ENCODE measurements around the gene ATRNL1.

The ATRNL1 gene

DNA sequence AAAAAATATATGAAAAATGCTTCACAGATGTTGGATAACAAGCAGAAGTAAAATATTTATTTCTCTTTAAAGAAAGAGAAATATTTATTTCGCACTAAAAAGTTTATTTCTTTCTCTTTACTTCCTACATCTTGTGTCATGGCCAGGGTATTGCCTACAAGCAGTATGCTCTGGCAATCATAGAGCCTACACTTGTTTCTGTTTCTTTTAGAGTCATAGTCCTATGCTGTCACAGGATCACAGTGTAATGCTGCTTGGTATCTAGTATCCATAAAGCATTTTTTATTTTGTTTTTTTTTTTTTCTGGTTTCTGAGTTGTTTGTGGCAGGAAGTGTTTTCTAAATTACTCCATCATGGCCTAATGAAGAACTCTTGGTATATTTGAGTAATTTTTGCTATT, 116.0 kb downstream of the ATRNL1 start:
- H3K36me3 ChIP-seq (ENCODE audit: insufficient read depth, low read length), result no peaks in the 10 kb centered on the region
- TF ChIP-seq, protein P1, sequence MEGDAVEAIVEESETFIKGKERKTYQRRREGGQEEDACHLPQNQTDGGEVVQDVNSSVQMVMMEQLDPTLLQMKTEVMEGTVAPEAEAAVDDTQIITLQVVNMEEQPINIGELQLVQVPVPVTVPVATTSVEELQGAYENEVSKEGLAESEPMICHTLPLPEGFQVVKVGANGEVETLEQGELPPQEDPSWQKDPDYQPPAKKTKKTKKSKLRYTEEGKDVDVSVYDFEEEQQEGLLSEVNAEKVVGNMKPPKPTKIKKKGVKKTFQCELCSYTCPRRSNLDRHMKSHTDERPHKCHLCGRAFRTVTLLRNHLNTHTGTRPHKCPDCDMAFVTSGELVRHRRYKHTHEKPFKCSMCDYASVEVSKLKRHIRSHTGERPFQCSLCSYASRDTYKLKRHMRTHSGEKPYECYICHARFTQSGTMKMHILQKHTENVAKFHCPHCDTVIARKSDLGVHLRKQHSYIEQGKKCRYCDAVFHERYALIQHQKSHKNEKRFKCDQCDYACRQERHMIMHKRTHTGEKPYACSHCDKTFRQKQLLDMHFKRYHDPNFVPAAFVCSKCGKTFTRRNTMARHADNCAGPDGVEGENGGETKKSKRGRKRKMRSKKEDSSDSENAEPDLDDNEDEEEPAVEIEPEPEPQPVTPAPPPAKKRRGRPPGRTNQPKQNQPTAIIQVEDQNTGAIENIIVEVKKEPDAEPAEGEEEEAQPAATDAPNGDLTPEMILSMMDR (IDR thresholded peaks at IDR 0.05; ENCODE audit: borderline replicate concordance, extremely low read depth, low read length, poor library complexity, severe bottlenecking), result no peak
- TF ChIP-seq EZH2 (IDR thresholded peaks at IDR 0.05; ENCODE audit: borderline replicate concordance, low read depth, low read length, severe bottlenecking), result no peak
- H3K79me2 ChIP-seq (ENCODE audit: insufficient read depth, low read length), result no peaks in the 10 kb centered on the region
- DNase-seq (no peak), ATAC-seq (ENCODE audit: insufficient read depth, low read depth) (no peak)
- no peaks in the 10 kb centered on the region for H3K9me3 ChIP-seq (ENCODE audit: insufficient read depth, low read length, severe bottlenecking)
- peaks cover 7% of the 10 kb centered on the region; the same call in 1 of the 2 replicates for H3K4me1 ChIP-seq (ENCODE audit: insufficient read depth, low read length)
- no peak overlapping the region for H3K4me3 ChIP-seq (ENCODE audit: low read depth in 1 of 2, low read length in 2 of 2)
- H3K9ac ChIP-seq (ENCODE audit: low read depth, low read length), result no peak overlapping the region
- no peaks in the 10 kb centered on the region for H4K20me1 ChIP-seq (ENCODE audit: insufficient read depth, low read length)
- no peak overlapping the region for H2AFZ ChIP-seq (ENCODE audit: low read depth, low read length)
- no peak overlapping the region for H3K4me2 ChIP-seq (ENCODE audit: insufficient read depth, low read length)
- H3K27me3 ChIP-seq (ENCODE audit: insufficient read depth, low read length, poor library complexity), result no peaks in the 10 kb centered on the region
- no peak overlapping the region for H3K27ac ChIP-seq (ENCODE audit: low read length)

DNA sequence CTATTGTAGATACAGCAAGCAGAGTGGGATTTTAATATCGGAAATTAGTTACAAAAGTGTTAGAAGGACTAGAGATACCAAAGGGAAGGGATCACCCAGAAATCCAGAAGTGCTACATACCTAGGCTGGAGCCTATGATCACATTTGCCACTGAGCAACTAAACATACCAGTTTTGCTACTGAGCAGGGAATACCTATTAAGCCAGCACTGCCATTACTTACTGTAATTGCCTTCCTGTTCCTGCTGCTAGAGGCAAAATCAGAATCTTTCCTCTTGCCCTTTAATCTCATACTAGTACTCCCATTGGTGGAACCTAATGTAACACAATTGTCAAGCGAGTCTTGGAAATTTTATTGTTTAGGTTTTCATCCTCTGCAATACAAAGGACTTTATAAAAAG, 121.7 kb downstream of the ATRNL1 start:
- no peak overlapping the region for H3K27ac ChIP-seq (ENCODE audit: low read length)
- no peak overlapping the region for H2AFZ ChIP-seq (ENCODE audit: low read depth, low read length)
- no peaks in the 10 kb centered on the region for H3K79me2 ChIP-seq (ENCODE audit: insufficient read depth, low read length)
- no peaks in the 10 kb centered on the region for H3K36me3 ChIP-seq (ENCODE audit: insufficient read depth, low read length)
- no peak overlapping the region for H3K4me2 ChIP-seq (ENCODE audit: insufficient read depth, low read length)
- H4K20me1 ChIP-seq (ENCODE audit: insufficient read depth, low read length), result no peaks in the 10 kb centered on the region
- TF ChIP-seq, protein P1 (IDR thresholded peaks at IDR 0.05; ENCODE audit: borderline replicate concordance, extremely low read depth, low read length, poor library complexity, severe bottlenecking), result no peak
- TF ChIP-seq EZH2 (IDR thresholded peaks at IDR 0.05; ENCODE audit: borderline replicate concordance, low read depth, low read length, severe bottlenecking), result no peak
- H3K9me3 ChIP-seq (ENCODE audit: insufficient read depth, low read length, severe bottlenecking), result no peaks in the 10 kb centered on the region
- no peak overlapping the region for H3K4me3 ChIP-seq (ENCODE audit: low read depth in 1 of 2, low read length in 2 of 2)
- ATAC-seq (ENCODE audit: insufficient read depth, low read depth), result no peak
- H3K9ac ChIP-seq (ENCODE audit: low read depth, low read length), result no peak overlapping the region
- no peaks in the 10 kb centered on the region for H3K27me3 ChIP-seq (ENCODE audit: insufficient read depth, low read length, poor library complexity)
- H3K4me1 ChIP-seq (ENCODE audit: insufficient read depth, low read length), result no peaks in the 10 kb centered on the region
- DNase-seq, result no peak

DNA sequence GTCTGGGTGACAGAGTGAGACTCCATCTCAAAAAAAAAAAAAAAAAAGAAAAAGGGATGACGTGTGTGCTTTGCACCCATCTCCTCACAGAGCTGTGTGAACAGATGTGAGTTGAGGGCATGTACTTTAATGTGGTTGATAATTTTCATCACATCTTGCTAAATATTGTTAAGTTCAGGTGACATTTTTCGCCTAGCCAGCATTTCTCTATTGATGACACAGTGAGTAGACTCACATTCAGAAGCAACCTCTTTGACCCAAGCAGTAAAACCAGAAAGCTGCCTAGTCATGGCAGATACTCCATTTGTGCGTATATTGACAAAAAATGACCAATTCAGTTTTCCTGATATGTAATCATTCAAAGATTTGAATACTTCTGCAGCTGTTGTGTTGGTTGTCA, 126.0 kb downstream of the ATRNL1 start:
- Histone ChIP-seq H3K79me2 (ENCODE audit: insufficient read depth, low read length) (no peaks in the 10 kb centered on the region), H3K27me3 (ENCODE audit: insufficient read depth, low read length, poor library complexity) (no peaks in the 10 kb centered on the region), H3K9me3 (ENCODE audit: insufficient read depth, low read length, severe bottlenecking) (no peaks in the 10 kb centered on the region), H3K9ac (ENCODE audit: low read depth, low read length) (no peak overlapping the region), H3K4me2 (ENCODE audit: insufficient read depth, low read length) (no peak overlapping the region), H3K27ac (ENCODE audit: low read length) (no peak overlapping the region), H4K20me1 (ENCODE audit: insufficient read depth, low read length) (no peaks in the 10 kb centered on the region), H3K4me1 (ENCODE audit: insufficient read depth, low read length) (no peaks in the 10 kb centered on the region), H3K4me3 (ENCODE audit: low read depth in 1 of 2, low read length in 2 of 2) (no peak overlapping the region), H3K36me3 (ENCODE audit: insufficient read depth, low read length) (no peaks in the 10 kb centered on the region), H2AFZ (ENCODE audit: low read depth, low read length) (no peak overlapping the region)
- DNase-seq, result no peak
- no peak for ATAC-seq (ENCODE audit: insufficient read depth, low read depth)
- no peak for TF ChIP-seq EZH2 (IDR thresholded peaks at IDR 0.05; ENCODE audit: borderline replicate concordance, low read depth, low read length, severe bottlenecking)
- TF ChIP-seq, protein P1 (IDR thresholded peaks at IDR 0.05; ENCODE audit: borderline replicate concordance, extremely low read depth, low read length, poor library complexity, severe bottlenecking), result no peak

DNA sequence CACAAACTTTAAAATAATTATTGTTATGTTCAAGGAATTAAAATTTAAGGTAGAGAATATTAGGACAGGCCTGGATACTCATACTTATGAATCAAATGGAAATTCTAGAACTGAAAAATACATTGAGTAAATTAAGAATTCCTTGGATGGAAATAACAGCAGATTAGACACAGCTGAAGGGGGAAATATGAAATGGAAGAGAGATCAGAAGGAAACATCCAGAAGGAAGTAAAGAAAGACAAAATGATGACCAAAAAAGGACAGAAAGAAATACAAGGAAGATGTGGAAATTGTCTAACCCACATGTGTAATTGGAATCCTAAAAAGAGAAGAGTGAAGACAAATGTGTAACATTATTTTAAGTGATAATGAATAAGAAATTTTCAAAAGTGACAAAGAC, 128.9 kb downstream of the ATRNL1 start:
- no peak overlapping the region for H3K9ac ChIP-seq (ENCODE audit: low read depth, low read length)
- no peaks in the 10 kb centered on the region for H3K4me1 ChIP-seq (ENCODE audit: insufficient read depth, low read length)
- H3K4me3 ChIP-seq (ENCODE audit: low read depth in 1 of 2, low read length in 2 of 2), result no peak overlapping the region
- no peak for DNase-seq
- no peak overlapping the region for H2AFZ ChIP-seq (ENCODE audit: low read depth, low read length)
- H3K79me2 ChIP-seq (ENCODE audit: insufficient read depth, low read length), result no peaks in the 10 kb centered on the region
- H3K36me3 ChIP-seq (ENCODE audit: insufficient read depth, low read length), result no peaks in the 10 kb centered on the region
- no peak for ATAC-seq (ENCODE audit: insufficient read depth, low read depth)
- H3K9me3 ChIP-seq (ENCODE audit: insufficient read depth, low read length, severe bottlenecking), result no peaks in the 10 kb centered on the region
- no peaks in the 10 kb centered on the region for H4K20me1 ChIP-seq (ENCODE audit: insufficient read depth, low read length)
- no peaks in the 10 kb centered on the region for H3K27me3 ChIP-seq (ENCODE audit: insufficient read depth, low read length, poor library complexity)
- TF ChIP-seq, protein P1 (IDR thresholded peaks at IDR 0.05; ENCODE audit: borderline replicate concordance, extremely low read depth, low read length, poor library complexity, severe bottlenecking), result no peak
- TF ChIP-seq EZH2 (IDR thresholded peaks at IDR 0.05; ENCODE audit: borderline replicate concordance, low read depth, low read length, severe bottlenecking), result no peak
- H3K4me2 ChIP-seq (ENCODE audit: insufficient read depth, low read length), result no peak overlapping the region
- H3K27ac ChIP-seq (ENCODE audit: low read length), result no peak overlapping the region
